Raji (cell line): Measurements from ENCODE around the gene TXLNG.

Experiments used
- POLR2A ChIP-seq: IDR thresholded peaks from 2 replicates; pipeline ENCODE4 v1.6.1; 2011; ENCODE audit warnings: low read depth, low read length, control low read depth; ENCODE audit not compliant: insufficient read depth

Gene TXLNG

GRCh38 chrX:16848541-16848940 is 62.3 kb downstream of the TXLNG start:
- TF ChIP-seq POLR2A = no peak

GRCh38 chrX:16851421-16851820 is 65.2 kb downstream of the TXLNG start:
- TF ChIP-seq POLR2A = no peak

- TF ChIP-seq POLR2A = no peak
Observed at GRCh38 chrX:16851827-16852226, 65.6 kb downstream of the TXLNG start.

- no peak for TF ChIP-seq POLR2A
Observed at GRCh38 chrX:16852617-16853179, 66.4 kb downstream of the TXLNG start.

GRCh38 chrX:16853537-16853936 is 67.3 kb downstream of the TXLNG start:
- TF ChIP-seq POLR2A = no peak

- no peak for TF ChIP-seq POLR2A
Observed at GRCh38 chrX:16855363-16856075, 69.3 kb downstream of the TXLNG start.

GRCh38 chrX:16856744-16857143 is 70.5 kb downstream of the TXLNG start:
- no peak for TF ChIP-seq POLR2A

- TF ChIP-seq POLR2A = no peak
Observed at GRCh38 chrX:16862829-16863228, 76.6 kb downstream of the TXLNG start.

GRCh38 chrX:16867947-16868346 is 81.7 kb downstream of the TXLNG start:
- TF ChIP-seq POLR2A = no peak

GRCh38 chrX:16868920-16869319 is 82.7 kb downstream of the TXLNG start:
- no peak for TF ChIP-seq POLR2A

- TF ChIP-seq POLR2A = no peak
Observed at GRCh38 chrX:16869393-16870094, 83.3 kb downstream of the TXLNG start.

GRCh38 chrX:16870095-16870861 is 84.0 kb downstream of the TXLNG start, which contains the start of gene RBBP7:
Gene RBBP7, minus strand, starts transcription at chrX:16870362. Its CDS starts 309 bp downstream, at chrX:16870053.
- no peak; the same call in 1 of the 2 replicates for TF ChIP-seq POLR2A

GRCh38 chrX:16870862-16871815 is 84.9 kb downstream of the TXLNG start:
- TF ChIP-seq POLR2A = no peak; the same call in 1 of the 2 replicates

GRCh38 chrX:16873106-16873505 is 86.8 kb downstream of the TXLNG start:
- TF ChIP-seq POLR2A = 0 out of 2 replicates have a peak, but pooled peaks have one; percentile 14

- no peak for TF ChIP-seq POLR2A
Observed at GRCh38 chrX:16874458-16875095, 88.3 kb downstream of the TXLNG start.
